Suprapubic skin (tissue), 3 donors: ENCODE data around the gene ZNF157.

ENCODE experiments used
- EP300 ChIP-seq: sonication (generic); formaldehyde crosslinking; IDR thresholded peaks from one replicate; pipeline ENCODE4 v1.6.1; 2017; ENCODE audit warnings: antibody characterized with exemption
- POLR2A ChIP-seq, 2 donors: fragments of 450-650 bp; IDR thresholded peaks; one replicate each; pipeline ENCODE4 v1.6.1; 2017; ENCODE audit warnings: antibody characterized with exemption in 2 of 2, mild to moderate bottlenecking in 2 of 2, moderate library complexity in 2 of 2
- TF ChIP-seq, protein P1 (sequence below), 2 donors: fragments of 200-600 bp in 1 of 2; fragments of 450-650 bp in 1 of 2; sonication (generic) in 1 of 2; IDR thresholded peaks; one replicate each; pipeline ENCODE4 v1.5.1; 2016 to 2019; ENCODE audit warnings: antibody characterized with exemption in 2 of 2, mild to moderate bottlenecking in 1 of 2, moderate library complexity in 1 of 2

DNA sequence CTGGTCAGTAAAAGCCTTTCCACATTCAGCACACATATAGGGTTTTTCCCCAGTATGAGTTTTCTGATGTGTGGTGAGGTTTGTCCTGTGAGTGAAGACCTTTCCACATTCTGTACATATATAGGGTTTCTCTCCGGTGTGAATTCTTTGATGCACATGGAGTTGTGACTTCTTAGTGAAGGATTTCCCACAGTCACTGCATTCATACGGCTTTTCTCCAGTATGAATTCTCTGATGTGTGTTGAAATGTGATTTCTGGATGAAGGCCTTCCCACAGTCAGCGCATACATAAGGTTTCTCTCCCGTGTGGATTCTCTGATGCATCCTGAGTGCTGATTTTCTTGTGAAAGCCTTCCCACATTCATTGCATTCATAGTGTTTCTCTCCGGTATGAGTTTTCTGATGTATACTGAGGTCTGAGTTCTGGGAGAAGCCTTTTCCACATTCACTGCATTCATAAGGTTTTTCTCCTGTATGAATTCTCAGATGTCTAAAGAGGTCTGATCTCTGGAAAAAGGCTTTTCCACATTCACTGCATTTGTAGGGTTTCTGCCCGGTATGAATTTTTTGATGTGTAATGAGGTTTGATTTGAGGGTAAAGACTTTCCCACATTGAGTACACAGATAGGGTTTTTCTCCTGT is 77.9 kb downstream of the ZNF157 start:
- TF ChIP-seq, protein P1, sequence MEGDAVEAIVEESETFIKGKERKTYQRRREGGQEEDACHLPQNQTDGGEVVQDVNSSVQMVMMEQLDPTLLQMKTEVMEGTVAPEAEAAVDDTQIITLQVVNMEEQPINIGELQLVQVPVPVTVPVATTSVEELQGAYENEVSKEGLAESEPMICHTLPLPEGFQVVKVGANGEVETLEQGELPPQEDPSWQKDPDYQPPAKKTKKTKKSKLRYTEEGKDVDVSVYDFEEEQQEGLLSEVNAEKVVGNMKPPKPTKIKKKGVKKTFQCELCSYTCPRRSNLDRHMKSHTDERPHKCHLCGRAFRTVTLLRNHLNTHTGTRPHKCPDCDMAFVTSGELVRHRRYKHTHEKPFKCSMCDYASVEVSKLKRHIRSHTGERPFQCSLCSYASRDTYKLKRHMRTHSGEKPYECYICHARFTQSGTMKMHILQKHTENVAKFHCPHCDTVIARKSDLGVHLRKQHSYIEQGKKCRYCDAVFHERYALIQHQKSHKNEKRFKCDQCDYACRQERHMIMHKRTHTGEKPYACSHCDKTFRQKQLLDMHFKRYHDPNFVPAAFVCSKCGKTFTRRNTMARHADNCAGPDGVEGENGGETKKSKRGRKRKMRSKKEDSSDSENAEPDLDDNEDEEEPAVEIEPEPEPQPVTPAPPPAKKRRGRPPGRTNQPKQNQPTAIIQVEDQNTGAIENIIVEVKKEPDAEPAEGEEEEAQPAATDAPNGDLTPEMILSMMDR (IDR thresholded peaks at IDR 0.05) = no peak
- TF ChIP-seq POLR2A (IDR thresholded peaks at IDR 0.05) (no peak), EP300 (no peak)
